Measurements from ENCODE around the gene MTUS2.

GRCh38 chr13:29230299-29230845, 410.2 kb downstream of the MTUS2 start:
- no peak for TF ChIP-seq EZH2 (IDR thresholded peaks at IDR 0.05; ENCODE audit: borderline replicate concordance, low read length)
- TF ChIP-seq, protein P1, sequence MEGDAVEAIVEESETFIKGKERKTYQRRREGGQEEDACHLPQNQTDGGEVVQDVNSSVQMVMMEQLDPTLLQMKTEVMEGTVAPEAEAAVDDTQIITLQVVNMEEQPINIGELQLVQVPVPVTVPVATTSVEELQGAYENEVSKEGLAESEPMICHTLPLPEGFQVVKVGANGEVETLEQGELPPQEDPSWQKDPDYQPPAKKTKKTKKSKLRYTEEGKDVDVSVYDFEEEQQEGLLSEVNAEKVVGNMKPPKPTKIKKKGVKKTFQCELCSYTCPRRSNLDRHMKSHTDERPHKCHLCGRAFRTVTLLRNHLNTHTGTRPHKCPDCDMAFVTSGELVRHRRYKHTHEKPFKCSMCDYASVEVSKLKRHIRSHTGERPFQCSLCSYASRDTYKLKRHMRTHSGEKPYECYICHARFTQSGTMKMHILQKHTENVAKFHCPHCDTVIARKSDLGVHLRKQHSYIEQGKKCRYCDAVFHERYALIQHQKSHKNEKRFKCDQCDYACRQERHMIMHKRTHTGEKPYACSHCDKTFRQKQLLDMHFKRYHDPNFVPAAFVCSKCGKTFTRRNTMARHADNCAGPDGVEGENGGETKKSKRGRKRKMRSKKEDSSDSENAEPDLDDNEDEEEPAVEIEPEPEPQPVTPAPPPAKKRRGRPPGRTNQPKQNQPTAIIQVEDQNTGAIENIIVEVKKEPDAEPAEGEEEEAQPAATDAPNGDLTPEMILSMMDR (conservative IDR thresholded peaks at IDR 0.05 in 1 of 2, IDR thresholded peaks at IDR 0.05 in 1 of 2; ENCODE audit: extremely low read depth in 1 of 2, insufficient read depth in 1 of 2, low read depth in 1 of 2, low read length in 2 of 2): no peak

Measured in mammary epithelial cell (primary cell).